ENCODE data around the gene HSD11B1. TPM values are rescaled to one million over a fixed set of nuclear protein-coding genes. Genes with fewer than 3 reads are reported as not detected.

The HSD11B1 gene
- total RNA-seq, 1 experiment from 2014 or later, result not detected

GRCh38 chr1:209692296-209692695 is 12.3 kb upstream of the HSD11B1 start (continued):
- no peak for TF ChIP-seq SP1 (CRISPR knock-in tag; conservative IDR thresholded peaks at IDR 0.05)

GRCh38 chr1:209692745-209693504 is 11.7 kb upstream of the HSD11B1 start:
- ChIA-PET CTCF (interaction anchor here (1.0 to 1.9 kb wide), 11 partner anchors 9 to 130 kb away, joined by 3 to 12 read pairs (median 4); partner anchors contain the start of gene CAMK1G), POLR2A (no interaction called here)
- no peaks in the 10 kb centered on the region for H3K36me3 Mint-ChIP-seq
- no peak overlapping the region for H3K4me3 Mint-ChIP-seq
- no peaks in the 10 kb centered on the region for H3K9me3 Mint-ChIP-seq
- peak; percentile 79 for DNase-seq (ENCODE audit: low spot score)
- peaks cover 4% of the 10 kb centered on the region for H3K4me1 Mint-ChIP-seq
- peaks cover 16% of the 10 kb centered on the region for H3K27me3 Mint-ChIP-seq (ENCODE audit: low read depth)
- H3K27ac Mint-ChIP-seq, result no peak overlapping the region
- ATAC-seq, result peak; percentile 76
- no peak for TF ChIP-seq SMAD3 (CRISPR knock-in tag; IDR thresholded peaks at IDR 0.05; ENCODE audit: borderline replicate concordance)
- TF ChIP-seq ARID4B (CRISPR knock-in tag; IDR thresholded peaks at IDR 0.05; ENCODE audit: borderline replicate concordance), result no peak
- TF ChIP-seq E2F4 (CRISPR knock-in tag; IDR thresholded peaks at IDR 0.05; ENCODE audit: borderline replicate concordance, low read depth), result no peak

- Mint-ChIP-seq H3K27ac (no peak overlapping the region), H3K36me3 (no peaks in the 10 kb centered on the region), H3K4me3 (no peak overlapping the region), H3K4me1 (peaks cover 4% of the 10 kb centered on the region), H3K9me3 (no peaks in the 10 kb centered on the region), H3K27me3 (ENCODE audit: low read depth) (peaks cover 16% of the 10 kb centered on the region)
- TF ChIP-seq NFYB (CRISPR knock-in tag; conservative IDR thresholded peaks at IDR 0.05; ENCODE audit: low read depth) (no peak), ETV6 (CRISPR knock-in tag; IDR thresholded peaks at IDR 0.05) (no peak), ATF3 (CRISPR knock-in tag; conservative IDR thresholded peaks at IDR 0.05) (no peak), FOXP4 (CRISPR knock-in tag; IDR thresholded peaks at IDR 0.05) (no peak), FOXK1 (CRISPR knock-in tag; IDR thresholded peaks at IDR 0.05) (no peak), EMX1 (CRISPR knock-in tag; IDR thresholded peaks at IDR 0.05) (no peak), CREB1 (CRISPR knock-in tag; IDR thresholded peaks at IDR 0.05) (no peak), ZNF121 (CRISPR knock-in tag; IDR thresholded peaks at IDR 0.05) (no peak), E2F1 (CRISPR knock-in tag; IDR thresholded peaks at IDR 0.05) (no peak), TEAD4 (CRISPR knock-in tag; IDR thresholded peaks at IDR 0.05) (no peak), SP1 (CRISPR knock-in tag; conservative IDR thresholded peaks at IDR 0.05) (no peak)
- no peak for DNase-seq (ENCODE audit: low spot score)
- ChIA-PET CTCF (interaction anchor here (1.3 to 1.6 kb wide), 3 partner anchors 44 to 120 kb away, joined by 3 to 5 read pairs (median 4); partner anchors contain the start of gene LAMB3), POLR2A (no interaction called here)
- no peak for ATAC-seq
Observed at GRCh38 chr1:209696673-209697072, 8.0 kb upstream of the HSD11B1 start.
